ENCODE measurements around the gene SMCR8.

- TF ChIP-seq, protein P1, sequence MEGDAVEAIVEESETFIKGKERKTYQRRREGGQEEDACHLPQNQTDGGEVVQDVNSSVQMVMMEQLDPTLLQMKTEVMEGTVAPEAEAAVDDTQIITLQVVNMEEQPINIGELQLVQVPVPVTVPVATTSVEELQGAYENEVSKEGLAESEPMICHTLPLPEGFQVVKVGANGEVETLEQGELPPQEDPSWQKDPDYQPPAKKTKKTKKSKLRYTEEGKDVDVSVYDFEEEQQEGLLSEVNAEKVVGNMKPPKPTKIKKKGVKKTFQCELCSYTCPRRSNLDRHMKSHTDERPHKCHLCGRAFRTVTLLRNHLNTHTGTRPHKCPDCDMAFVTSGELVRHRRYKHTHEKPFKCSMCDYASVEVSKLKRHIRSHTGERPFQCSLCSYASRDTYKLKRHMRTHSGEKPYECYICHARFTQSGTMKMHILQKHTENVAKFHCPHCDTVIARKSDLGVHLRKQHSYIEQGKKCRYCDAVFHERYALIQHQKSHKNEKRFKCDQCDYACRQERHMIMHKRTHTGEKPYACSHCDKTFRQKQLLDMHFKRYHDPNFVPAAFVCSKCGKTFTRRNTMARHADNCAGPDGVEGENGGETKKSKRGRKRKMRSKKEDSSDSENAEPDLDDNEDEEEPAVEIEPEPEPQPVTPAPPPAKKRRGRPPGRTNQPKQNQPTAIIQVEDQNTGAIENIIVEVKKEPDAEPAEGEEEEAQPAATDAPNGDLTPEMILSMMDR (conservative IDR thresholded peaks at IDR 0.05; ENCODE audit: low read depth, low read length) = no peak
- no peak for TF ChIP-seq EZH2 (IDR thresholded peaks at IDR 0.05; ENCODE audit: borderline replicate concordance, low read depth, low read length, poor library complexity, severe bottlenecking)
Observed at GRCh38 chr17:18326039-18326438, 10.9 kb downstream of the SMCR8 start.

Measured in A673 (cell line).